Motor neuron (in vitro differentiated cells): ENCODE measurements around the gene CSRP1. TPM values are rescaled to one million over a fixed set of nuclear protein-coding genes. Genes with fewer than 3 reads are reported as not detected.

ENCODE experiments used
- ATAC-seq, 8 experiments: fragments of 200-7000 bp; cut with Tn5 transposase; replicated peaks in 6 of 8; 2 replicates each; pipeline ENCODE4 v1.8.0; 2021; ENCODE audit warnings: mild to moderate bottlenecking in 8 of 8, moderate library complexity in 8 of 8
- H3K27ac ChIP-seq, 2 donors: fragments of 250-450 bp; sonication (Bioruptor Pico); 2 replicates each; pipeline ENCODE4 v1.9.0; 2021; ENCODE audit warnings: antibody characterized with exemption in 2 of 2, mild to moderate bottlenecking in 2 of 2, moderate library complexity in 1 of 2
- H3K4me1 ChIP-seq, 2 donors: fragments of 250-450 bp; sonication (Bioruptor Pico); replicated peaks in 1 of 2; 2 replicates each; pipeline ENCODE4 v1.6.1; 2021; ENCODE audit warnings: antibody characterized with exemption in 2 of 2, mild to moderate bottlenecking in 2 of 2, moderate library complexity in 1 of 2
- H3K4me3 ChIP-seq, 5 donors: fragments of 250-450 bp; sonication (Bioruptor Pico); 2 replicates each; pipeline ENCODE4 v1.9.0; 2021; ENCODE audit warnings: antibody characterized with exemption in 5 of 5, mild to moderate bottlenecking in 5 of 5, moderate library complexity in 4 of 5
- WGBS, 10 experiments: fragments of 450-650 bp; shearing (Covaris generic); methylation state at CpG; one replicate each; pipeline ENCODE4 v1.0.0; 2022; 5-methylcytosine and 5-hydroxymethylcytosine counted together
- in situ Hi-C, 9 experiments: fragments of 400-800 bp; cut with MboI; loops; one replicate each; pipeline ENCODE4 v1.15.0; 2021; ENCODE audit warnings: low sequenced_read_pairs in 9 of 9, low pct_unique_long_range_greater_than_20kb in 2 of 9; ENCODE audit not compliant: unreplicated experiment in 9 of 9
- total RNA-seq, 8 experiments: library from RNA; unstranded; fragments of 300-600 nt; gene quantifications; 2 replicates each; pipeline versions ENCODE4 v1.2.3 to v1.2.4, GENCODE V29; 2022

The CSRP1 gene
- total RNA-seq, 8 experiments from 2014 or later, result 9.0 to 109 (median 54.9) TPM

DNA sequence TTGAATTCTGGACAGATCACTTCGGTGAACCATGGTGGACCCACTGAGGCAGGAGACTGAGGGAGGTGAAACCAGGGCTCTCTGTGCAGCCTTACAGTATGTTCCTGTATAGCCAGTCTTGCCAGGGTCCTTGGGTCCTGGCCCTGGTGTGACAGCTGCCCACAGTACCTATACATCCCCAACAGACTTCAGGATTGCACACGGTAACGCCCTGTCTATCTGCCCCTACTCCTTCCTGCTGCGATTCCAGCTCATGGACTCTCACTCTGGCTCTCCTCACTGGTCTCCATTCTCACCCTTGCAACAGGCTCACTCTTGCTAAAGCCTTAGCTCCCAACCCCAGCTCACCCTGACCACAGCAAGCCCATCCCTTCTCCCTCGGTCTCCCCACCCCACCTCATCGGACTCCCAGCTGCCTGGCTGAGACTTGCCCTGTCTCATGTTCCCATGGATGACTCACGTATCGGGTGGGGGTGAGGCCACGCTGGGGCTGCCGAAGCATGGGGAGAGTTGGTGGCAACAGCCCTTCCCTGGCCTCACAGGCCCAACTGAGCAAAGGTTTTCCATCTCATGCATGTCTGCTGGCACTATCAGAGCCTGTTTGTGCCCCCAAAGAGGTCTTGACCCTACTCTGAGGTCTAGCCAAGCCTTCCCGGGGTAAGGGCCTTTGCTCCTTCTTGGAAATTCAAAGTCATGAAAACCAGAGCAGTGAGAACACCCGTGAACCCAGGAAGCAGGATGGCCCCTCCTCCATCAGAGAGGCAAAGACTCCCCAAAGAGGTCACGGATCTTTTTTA, 45.1 kb downstream of the CSRP1 start:
- 58 to 100% (median 94%) methylated on average over 1 to 10 of the region's 13 CpGs; no CpG with 5 or more reads in 4 of the 10 experiments for WGBS, 10 experiments
- in situ Hi-C loops, result no loop called here
- Histone ChIP-seq H3K27ac (no peak overlapping the region), H3K4me3 (no peak overlapping the region), H3K4me1 (peaks cover 22 to 23% of the 10 kb centered on the region in 2 donors)
- ATAC-seq, result peak; percentile 56 to 78 (median 60)

GRCh38 chr1:201460814-201461644, 45.9 kb downstream of the CSRP1 start:
- in situ Hi-C loops, result no loop called here
- 0 to 92% (median 67%) methylated on average over 1 to 8 of the region's 8 CpGs; no CpG with 5 or more reads in 3 of the 10 experiments for WGBS, 10 experiments
- ATAC-seq, result peak; percentile 38 to 90 (median 80)
- Histone ChIP-seq H3K4me1 (peaks cover 23 to 31% of the 10 kb centered on the region in 2 donors), H3K4me3 (no peak overlapping the region), H3K27ac (peak overlapping the region in 1 of 2 donors; percentile 18)

- in situ Hi-C loops, result no loop called here
- 60 to 100% (median 97%) methylated on average over 1 to 5 of the region's 5 CpGs; no CpG with 5 or more reads in 4 of the 10 experiments for WGBS, 10 experiments
- H3K4me1 ChIP-seq, result peaks cover 34 to 44% of the 10 kb centered on the region in 2 donors
- H3K4me3 ChIP-seq, result no peak overlapping the region
- ATAC-seq, result no peak
- H3K27ac ChIP-seq, result no peak overlapping the region
Measured at GRCh38 chr1:201459775-201460174, 47.1 kb downstream of the CSRP1 start.

- H3K4me1 ChIP-seq, result peaks cover 41 to 45% of the 10 kb centered on the region in 2 donors
- 80 to 100% (median 100%) methylated on average over 1 to 3 of the region's 3 CpGs; no CpG with 5 or more reads in 2 of the 10 experiments for WGBS, 10 experiments
- no peak overlapping the region for H3K4me3 ChIP-seq
- in situ Hi-C loops, result no loop called here
- ATAC-seq, result no peak
- H3K27ac ChIP-seq, result no peak overlapping the region
Measured at GRCh38 chr1:201459052-201459451, 47.9 kb downstream of the CSRP1 start.

DNA sequence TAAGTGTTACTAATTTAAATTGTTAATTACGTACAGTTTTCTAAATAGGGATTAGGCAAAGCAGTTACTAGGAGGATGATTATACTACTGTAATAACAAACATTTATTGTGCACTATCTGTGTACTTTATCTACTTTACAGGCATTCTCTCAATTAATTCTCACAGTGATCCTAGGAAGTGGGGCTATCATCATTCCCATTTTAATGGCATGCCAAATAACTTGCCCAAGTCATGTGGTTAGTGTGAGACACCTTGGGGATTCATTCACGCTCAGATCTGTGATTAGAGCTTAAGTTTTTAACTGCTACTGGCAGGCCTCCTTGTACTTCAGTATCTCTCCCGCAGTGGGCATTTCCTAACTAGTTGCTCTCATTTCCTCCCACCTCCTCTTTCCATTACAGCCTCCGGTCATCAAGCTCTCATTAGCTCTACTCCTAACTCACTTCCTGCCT, 49.4 kb downstream of the CSRP1 start:
- in situ Hi-C loops, result no loop called here
- no peak for ATAC-seq
- Histone ChIP-seq H3K27ac (no peak overlapping the region), H3K4me3 (no peak overlapping the region), H3K4me1 (peaks cover 43 to 51% of the 10 kb centered on the region in 2 donors)
- 17 to 100% (median 75%) methylated on average over 1 to 4 of the region's 4 CpGs; no CpG with 5 or more reads in 1 of the 10 experiments for WGBS, 10 experiments

DNA sequence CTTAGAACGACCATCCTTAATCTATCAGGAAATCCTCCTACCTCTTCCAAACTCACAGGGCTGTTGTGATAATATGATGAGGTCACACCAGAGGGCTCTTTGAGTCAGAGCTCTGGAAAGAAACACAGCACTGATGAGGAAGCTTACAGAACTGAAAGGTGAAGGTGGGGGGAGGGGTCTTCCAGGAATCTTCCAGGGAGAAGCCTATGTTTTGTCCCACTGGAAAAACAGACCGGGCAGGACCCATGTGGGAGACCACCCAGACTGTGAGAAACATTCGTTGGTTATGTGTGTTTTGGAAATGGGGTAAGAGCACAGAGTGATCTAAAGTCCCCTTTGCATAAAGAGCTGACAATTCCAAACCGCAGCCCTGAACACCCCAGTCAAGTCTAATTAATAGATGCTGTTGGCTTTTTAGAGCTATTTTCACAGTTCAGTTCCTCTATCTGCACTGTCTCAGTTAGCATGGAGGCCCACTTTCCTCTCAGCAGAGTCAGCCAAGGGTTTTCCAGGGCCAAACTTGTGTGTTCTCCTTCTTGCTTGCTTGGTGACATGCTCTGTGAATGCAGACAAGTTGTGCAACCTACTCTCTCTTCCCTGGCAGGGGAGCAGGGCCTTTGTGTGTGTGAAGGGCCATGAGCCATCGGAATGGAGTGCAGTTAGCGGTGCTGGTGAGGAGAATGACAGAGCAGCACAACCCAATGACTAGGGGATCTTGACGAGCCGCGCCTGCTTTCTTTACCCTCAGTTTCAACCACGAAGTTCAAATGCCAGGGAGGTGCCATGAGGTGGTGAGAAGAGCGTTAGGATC, 50.2 kb downstream of the CSRP1 start:
- peak; percentile 8 to 51 (median 19) for ATAC-seq
- H3K27ac ChIP-seq, result peak overlapping the region; percentile 22 to 66
- no peak overlapping the region for H3K4me3 ChIP-seq
- H3K4me1 ChIP-seq, result peaks cover 39 to 51% of the 10 kb centered on the region in 2 donors
- WGBS, 10 experiments, result 7 to 80% (median 32%) methylated on average over 1 to 8 of the region's 11 CpGs
- in situ Hi-C loops, result no loop called here

DNA sequence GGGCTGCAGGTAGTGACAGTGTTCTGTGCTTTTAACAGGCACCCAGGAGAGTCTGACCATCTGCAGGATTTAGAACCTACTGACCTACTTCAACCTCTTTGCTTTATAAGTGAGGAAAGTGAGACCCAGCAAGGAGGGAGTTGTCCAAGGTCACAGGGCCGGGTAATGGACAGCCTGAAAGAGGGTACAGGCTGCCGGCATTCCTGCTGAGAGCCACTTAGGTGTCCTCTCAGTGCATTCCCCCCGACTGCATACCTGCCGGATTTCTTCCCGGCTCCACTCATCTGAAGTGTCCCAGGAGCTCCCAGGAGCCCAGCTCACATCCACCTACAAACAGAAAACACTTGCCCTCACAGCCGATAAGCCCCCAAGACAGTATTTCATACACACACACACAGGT, 51.8 kb downstream of the CSRP1 start:
- no peak overlapping the region for H3K4me3 ChIP-seq
- in situ Hi-C loops, result no loop called here
- H3K27ac ChIP-seq, result peak overlapping the region; percentile 6 to 66
- 67 to 100% (median 80%) methylated on average over 1 to 6 of the region's 6 CpGs; no CpG with 5 or more reads in 3 of the 10 experiments for WGBS, 10 experiments
- no peak for ATAC-seq
- peaks cover 45 to 51% of the 10 kb centered on the region in 2 donors for H3K4me1 ChIP-seq

DNA sequence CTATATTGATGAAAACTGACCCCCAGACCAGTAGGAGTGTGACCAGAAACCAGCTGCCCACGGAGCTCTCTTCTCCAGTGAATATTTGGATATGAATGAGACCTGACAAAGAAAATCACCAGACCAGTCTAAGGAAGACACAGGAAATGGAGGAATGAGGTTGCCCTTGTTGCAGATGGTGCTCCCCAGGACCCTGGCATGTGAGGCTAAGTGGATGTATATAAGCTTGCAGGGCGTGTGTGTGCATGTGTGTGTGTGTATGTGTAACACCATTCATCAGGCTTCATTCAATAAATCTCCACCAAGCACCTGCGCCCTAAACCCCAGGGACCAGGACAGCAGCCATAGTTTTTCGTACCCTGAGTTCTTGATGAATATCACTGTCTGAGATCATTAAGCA, 52.3 kb downstream of the CSRP1 start:
- 0 to 100% (median 35%) methylated on average over 1 to 4 of the region's 4 CpGs; no CpG with 5 or more reads in 1 of the 10 experiments for WGBS, 10 experiments
- Histone ChIP-seq H3K27ac (peak overlapping the region; percentile 44 to 57), H3K4me1 (peaks cover 48 to 54% of the 10 kb centered on the region in 2 donors), H3K4me3 (no peak overlapping the region)
- in situ Hi-C loops, result no loop called here
- ATAC-seq, result peak in 5 of 8 experiments; percentile 5 to 68 (median 65)

- H3K4me1 ChIP-seq, result peaks cover 62 to 65% of the 10 kb centered on the region in 2 donors
- in situ Hi-C loops, result no loop called here
- no peak overlapping the region for H3K4me3 ChIP-seq
- H3K27ac ChIP-seq, result no peak overlapping the region
- no peak for ATAC-seq
- WGBS, 10 experiments, result 58 to 93% (median 83%) methylated on average over 1 to 4 of the region's 4 CpGs; no CpG with 5 or more reads in 2 of the 10 experiments
Measured at GRCh38 chr1:201452866-201453265, 54.1 kb downstream of the CSRP1 start.

- ATAC-seq, result peak; percentile 55 to 82 (median 79)
- H3K27ac ChIP-seq, result no peak overlapping the region
- in situ Hi-C loops, result no loop called here
- H3K4me1 ChIP-seq, result peaks cover 47% of the 10 kb centered on the region in 2 donors
- 0 to 53% (median 14%) methylated on average over 1 to 9 of the region's 12 CpGs; no CpG with 5 or more reads in 4 of the 10 experiments for WGBS, 10 experiments
- H3K4me3 ChIP-seq, result no peak overlapping the region
Measured at GRCh38 chr1:201450721-201451291, 56.1 kb downstream of the CSRP1 start.

DNA sequence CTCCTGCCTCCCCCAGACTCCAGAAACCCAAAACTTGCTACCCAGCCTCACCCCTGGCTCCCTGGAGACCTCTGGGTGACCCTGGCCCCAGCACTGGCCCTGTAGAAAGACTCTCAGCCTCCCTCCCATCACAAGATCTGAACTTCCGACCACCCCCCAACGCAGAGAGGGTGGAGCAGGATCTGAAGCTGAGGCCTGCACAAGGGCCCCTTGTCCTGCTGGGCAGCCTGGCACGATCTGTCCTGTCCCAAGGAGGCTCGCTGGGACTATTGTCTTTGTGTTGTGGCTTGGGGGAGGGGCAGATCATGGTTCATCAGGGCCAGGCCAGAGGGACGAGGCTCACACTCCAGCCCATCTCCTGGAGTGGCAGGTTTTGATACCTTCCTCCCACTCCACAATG, 57.9 kb downstream of the CSRP1 start:
- H3K4me1 ChIP-seq, result peaks cover 30 to 31% of the 10 kb centered on the region in 2 donors
- no peak overlapping the region for H3K27ac ChIP-seq
- 34 to 100% (median 60%) methylated on average over 1 to 3 of the region's 5 CpGs; no CpG with 5 or more reads in 5 of the 10 experiments for WGBS, 10 experiments
- no peak for ATAC-seq
- in situ Hi-C loops, result loop anchor here in 1 of 9 experiments (10.0 kb wide), 1 partner anchor 66 kb away; no protein-coding TSS in a partner anchor
- no peak overlapping the region for H3K4me3 ChIP-seq
